Measurements from ENCODE around the gene AKAP8. TPM values are rescaled to one million over a fixed set of nuclear protein-coding genes. Genes with fewer than 3 reads are reported as not detected.
A peak's percentile ranks its signal among the peaks of the same experiment; 100 is the strongest.

The AKAP8 gene
- total and polyA plus RNA-seq, 2 of the 4 experiments (the other 2 are of a cell fraction): 12.2 to 13.4 TPM

- H3K56ac ChIP-seq (ENCODE audit: extremely low read depth, insufficient read depth, low read length): peak overlapping the region; percentile 65
- POLR2A ChIA-PET (ENCODE audit: unreplicated experiment): no interaction called here
- TF ChIP-seq NFE2L2 (IDR thresholded peaks at IDR 0.05; ENCODE audit: low read depth, low read length) (no peak), CHD1 (IDR thresholded peaks at IDR 0.05; ENCODE audit: low read depth, low read length) (no peak; the same call in 1 of the 2 replicates), MXI1 (IDR thresholded peaks at IDR 0.05; ENCODE audit: borderline replicate concordance, low read depth, low read length) (0 out of 2 replicates have a peak, but pooled peaks have one; percentile 21), SMC3 (IDR thresholded peaks at IDR 0.05; ENCODE audit: low read depth, low read length) (no peak), BHLHE40 (IDR thresholded peaks at IDR 0.05; ENCODE audit: low read depth, low read length) (peak; percentile 69; the same call in 1 of the 2 replicates), CEBPB (IDR thresholded peaks at IDR 0.05; ENCODE audit: low read depth, low read length) (no peak), RAD21 (IDR thresholded peaks at IDR 0.05; ENCODE audit: low read length) (peak; percentile 21), USF2 (IDR thresholded peaks at IDR 0.05; ENCODE audit: low read depth, low read length) (peak; percentile 18; the same call in 1 of the 2 replicates), RFX5 (IDR thresholded peaks at IDR 0.05; ENCODE audit: low read depth, low read length) (no peak), POLR2A (IDR thresholded peaks at IDR 0.05; ENCODE audit: low read depth, low read length) (peak; percentile 33; the same call in 1 of the 2 replicates), CTCF (conservative IDR thresholded peaks at IDR 0.05; ENCODE audit: low read depth, low read length) (no peak), RCOR1 (IDR thresholded peaks at IDR 0.05; ENCODE audit: insufficient replicate concordance, low read length) (no peak), MAZ (IDR thresholded peaks at IDR 0.05; ENCODE audit: borderline replicate concordance, low read depth, low read length) (peak; percentile 13; the same call in 1 of the 2 replicates), ELK1 (IDR thresholded peaks at IDR 0.05; ENCODE audit: borderline replicate concordance, low read depth, low read length) (no peak)
These were observed 48.7 kb downstream of the AKAP8 start for GRCh38 chr19:15330801-15331418.

More at GRCh38 chr19:15330801-15331418, 48.7 kb downstream of the AKAP8 start:
- H4K20me1 ChIP-seq (ENCODE audit: insufficient read depth, low read length): peaks cover 56% of the 10 kb centered on the region
- peak overlapping the region; percentile 96 for H3K27ac ChIP-seq (ENCODE audit: insufficient read depth, low read length)
- H2BK120ac ChIP-seq (ENCODE audit: low read depth, low read length): peak overlapping the region; percentile 43; the same call in 1 of the 2 replicates
- H3K4me2 ChIP-seq (ENCODE audit: low read depth, low read length): peak overlapping the region; percentile 92
- intact Hi-C loops (cut with micrococcal nuclease): loop anchor here (2.0 kb wide), 1 partner anchor 66 kb away; no protein-coding TSS in a partner anchor
- WGBS, 2 experiments (ENCODE audit: extremely low coverage in 2 of 2, insufficient read length in 1 of 2): 17% methylated on average over 2 of the region's 17 CpGs; no CpG with 5 or more reads in 1 of the 2 experiments
- peak overlapping the region; percentile 79 for H2AFZ ChIP-seq (replicated peaks; ENCODE audit: low read length, poor library complexity)
- peak overlapping the region; percentile 93 for H3K9ac ChIP-seq (ENCODE audit: low read depth, low read length)
- H2AK9ac ChIP-seq (replicated peaks; ENCODE audit: low read depth, low read length, poor library complexity): peak overlapping the region; percentile 96
- H3K9me1 ChIP-seq (ENCODE audit: insufficient read depth, low read length): peaks cover 22% of the 10 kb centered on the region
- H4K5ac ChIP-seq (ENCODE audit: low read depth, low read length): peak overlapping the region; percentile 1; the same call in 1 of the 2 replicates
- DNase-seq (peak; percentile 89), ATAC-seq (ENCODE audit: low read depth) (peak; percentile 52)
- no TSS peak for BruUV-seq (replicated peaks)
- peak overlapping the region; percentile 88 for H3K4ac ChIP-seq (ENCODE audit: low read depth, low read length)
- peak overlapping the region; percentile 89 for H3K14ac ChIP-seq (replicated peaks; ENCODE audit: low read depth, low read length)
- CTCF ChIA-PET: no interaction called here
- H3K79me1 ChIP-seq (ENCODE audit: low read depth in 1 of 2, low read length in 2 of 2): peaks cover 4 to 40% of the 10 kb centered on the region in 2 experiments
- H2BK5ac ChIP-seq (ENCODE audit: low read depth, low read length, poor library complexity, severe bottlenecking): peak overlapping the region; percentile 91
- H3K23ac ChIP-seq (ENCODE audit: low read depth, low read length): peak overlapping the region; percentile 21; the same call in 1 of the 2 replicates
- peak overlapping the region; percentile 8; the same call in 1 of the 2 replicates for H3K18ac ChIP-seq (ENCODE audit: low read depth, low read length)
- peak overlapping the region; percentile 76 for H4K91ac ChIP-seq (ENCODE audit: insufficient read depth, low read depth, low read length)
- in situ Hi-C loops (cut with MboI; ENCODE audit: low sequenced_read_pairs): no loop called here
- H4K8ac ChIP-seq (ENCODE audit: low read depth in 2 of 2, low read length in 2 of 2): peak overlapping the region; percentile 4 to 22; a peak in 1 of 4 replicates
- no peaks in the 10 kb centered on the region for H3K27me3 ChIP-seq (ENCODE audit: control insufficient read depth, insufficient read depth, low read length)
- no peaks in the 10 kb centered on the region for H3K36me3 ChIP-seq (ENCODE audit: control insufficient read depth, insufficient read depth, low read length)
- H2BK20ac ChIP-seq (ENCODE audit: low read depth, low read length): no peak overlapping the region
- H3K9me3 ChIP-seq (ENCODE audit: control insufficient read depth, insufficient read depth, low read length): no peaks in the 10 kb centered on the region
- H2BK15ac ChIP-seq (ENCODE audit: low read depth, low read length): 0 out of 3 replicates have a peak overlapping the region, but pooled peaks have one; percentile 0
- dilution Hi-C loops (cut with HindIII; ENCODE audit: low sequenced_read_pairs, unreplicated experiment): no loop called here
- H2AK5ac ChIP-seq (ENCODE audit: low read depth, low read length): peak overlapping the region; percentile 86; the same call in 1 of the 2 replicates
- H3K4me1 ChIP-seq (ENCODE audit: control insufficient read depth, insufficient read depth, low read length): peaks cover 16% of the 10 kb centered on the region
- peak overlapping the region; percentile 80 for H3K4me3 ChIP-seq (ENCODE audit: insufficient read depth, low read depth, low read length)

Measured in IMR-90 (cell line).